ENCODE measurements around the gene ITGB4. TPM values are rescaled to one million over a fixed set of nuclear protein-coding genes. Genes with fewer than 3 reads are reported as not detected.

ITGB4 gene
- total RNA-seq, result 10 to 100 TPM; 11.1 to 47.8 TPM
- polyA plus RNA-seq, result 10 to 100 TPM; 11.4 to 18.1 TPM
- long read RNA-seq, donor 1, full-length matches to known transcripts, result 1 of 1 reads
- long read RNA-seq, donor 1, partial matches to known transcripts, result 0 of 1 reads
- long read RNA-seq, donor 1, other reads (novel, unspliced or antisense), result 0 of 1 reads
- long read RNA-seq, donor 2, result 0 reads
- long read RNA-seq, donor 3, result 0 reads
- long read RNA-seq, donor 4, result 0 reads
- long read RNA-seq, donor 5, partial matches to known transcripts, result 1,326 of 1,363 reads
- long read RNA-seq, donor 5, other reads (novel, unspliced or antisense), result 35 of 1,363 reads

GRCh38 chr17:75720656-75721462, at the start of gene ITGB4:
Gene ITGB4, plus strand, starts transcription at chr17:75721459. Its CDS starts 3,245 bp downstream, at chr17:75724704.
- H3K4me1 ChIP-seq (ENCODE audit: control insufficient read depth in 5 of 5, insufficient read depth in 5 of 5, low read length in 5 of 5), result peaks cover 0 to 15% (median 0%) of the 10 kb centered on the region in 5 donors
- peaks cover 0 to 12% (median 7%) of the 10 kb centered on the region in 3 donors for H3K27me3 ChIP-seq (ENCODE audit: control insufficient read depth in 3 of 3, insufficient read depth in 3 of 3, low read length in 2 of 3)
- no peaks in the 10 kb centered on the region for H3K36me3 ChIP-seq (ENCODE audit: control insufficient read depth in 4 of 4, insufficient read depth in 4 of 4, low read length in 4 of 4)
- peak; percentile 39 to 70 (median 68) for DNase-seq
- H3K9me3 ChIP-seq (ENCODE audit: control insufficient read depth in 4 of 4, insufficient read depth in 3 of 4, low read length in 3 of 4), result no peaks in the 10 kb centered on the region
- peak within 1 kb of the TSS in 1 of 2 donors; percentile 90 for H3K27ac ChIP-seq (ENCODE audit: low read depth in 1 of 2, low read length in 1 of 2)
- TF ChIP-seq CTCF (IDR thresholded peaks at IDR 0.05; ENCODE audit: control extremely low read depth, extremely low read depth), result no peak
- H3K9ac ChIP-seq (ENCODE audit: insufficient read depth in 1 of 2, low read length in 2 of 2), result no peak within 1 kb of the TSS
- ATAC-seq (ENCODE audit: insufficient read depth, low FRiP score), result peak; percentile 90
- WGBS, 2 donors, result 2 to 7% methylated on average over 31 to 70 of the region's 70 CpGs
- H3K4me3 ChIP-seq, result peak within 1 kb of the TSS; percentile 46

DNA sequence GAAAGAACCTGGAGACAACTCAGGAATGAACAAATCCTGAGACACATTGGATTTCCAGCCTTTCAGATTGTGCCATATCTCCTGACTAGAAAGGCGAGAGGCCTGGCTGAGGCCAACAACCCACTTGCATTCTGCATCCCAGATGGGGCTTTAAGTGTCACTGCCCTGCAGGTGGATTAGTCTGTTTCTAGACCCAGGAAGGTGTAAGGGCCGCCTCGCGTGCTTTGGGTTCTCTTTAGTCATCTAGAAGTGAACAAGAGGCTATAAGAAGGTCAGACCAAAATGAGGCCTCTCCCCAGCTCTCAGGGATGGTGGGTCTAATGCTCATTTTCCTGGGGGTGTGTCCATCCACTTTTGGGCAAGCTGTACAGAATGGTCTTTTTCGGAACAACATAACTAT, 49.2 kb upstream of the ITGB4 start:
- no peak overlapping the region for H3K4me3 ChIP-seq
- 97% methylated on average over 5 of the region's 5 CpGs for WGBS, 2 donors
- H3K9me3 ChIP-seq (ENCODE audit: control insufficient read depth in 4 of 4, insufficient read depth in 3 of 4, low read length in 3 of 4), result no peaks in the 10 kb centered on the region
- H3K27ac ChIP-seq (ENCODE audit: low read depth in 1 of 2, low read length in 1 of 2), result no peak overlapping the region
- H3K27me3 ChIP-seq (ENCODE audit: control insufficient read depth in 3 of 3, insufficient read depth in 3 of 3, low read length in 2 of 3), result no peaks in the 10 kb centered on the region
- no peak for ATAC-seq (ENCODE audit: insufficient read depth, low FRiP score)
- no peak for DNase-seq
- TF ChIP-seq CTCF (IDR thresholded peaks at IDR 0.05; ENCODE audit: control extremely low read depth, extremely low read depth), result no peak
- H3K4me1 ChIP-seq (ENCODE audit: control insufficient read depth in 5 of 5, insufficient read depth in 5 of 5, low read length in 5 of 5), result peaks cover 0 to 10% (median 5%) of the 10 kb centered on the region in 5 donors
- H3K9ac ChIP-seq (ENCODE audit: insufficient read depth in 1 of 2, low read length in 2 of 2), result no peak overlapping the region
- H3K36me3 ChIP-seq (ENCODE audit: control insufficient read depth in 4 of 4, insufficient read depth in 4 of 4, low read length in 4 of 4), result peaks cover 20 to 32% (median 24%) of the 10 kb centered on the region in 4 donors

DNA sequence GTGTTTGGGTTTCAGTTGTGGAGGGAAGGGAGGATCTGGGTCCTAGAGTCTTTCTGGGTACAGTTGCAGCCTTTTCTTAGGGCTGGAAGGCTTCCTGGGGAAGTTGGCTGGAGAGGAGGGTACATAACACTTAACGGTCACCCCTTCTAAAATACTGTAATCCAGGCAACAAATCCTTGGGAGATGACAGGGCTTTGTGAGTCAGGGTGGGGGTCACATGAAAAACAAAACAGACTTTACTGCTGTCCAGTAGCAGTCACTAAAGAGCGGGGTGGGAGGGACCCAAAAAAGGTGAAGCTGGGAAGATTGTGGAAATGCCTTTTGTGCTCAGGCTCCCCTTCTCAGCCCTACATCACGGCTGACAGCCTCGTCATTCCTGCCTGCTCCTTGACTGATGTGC, 47.8 kb upstream of the ITGB4 start:
- Histone ChIP-seq H3K4me3 (no peak overlapping the region), H3K9ac (ENCODE audit: insufficient read depth in 1 of 2, low read length in 2 of 2) (no peak overlapping the region), H3K36me3 (ENCODE audit: control insufficient read depth in 4 of 4, insufficient read depth in 4 of 4, low read length in 4 of 4) (peaks cover 21 to 36% (median 24%) of the 10 kb centered on the region in 4 donors), H3K4me1 (ENCODE audit: control insufficient read depth in 5 of 5, insufficient read depth in 5 of 5, low read length in 5 of 5) (peaks cover 0 to 1% (median under 1%) of the 10 kb centered on the region in 5 donors), H3K27ac (ENCODE audit: low read depth in 1 of 2, low read length in 1 of 2) (no peak overlapping the region), H3K9me3 (ENCODE audit: control insufficient read depth in 4 of 4, insufficient read depth in 3 of 4, low read length in 3 of 4) (no peaks in the 10 kb centered on the region), H3K27me3 (ENCODE audit: control insufficient read depth in 3 of 3, insufficient read depth in 3 of 3, low read length in 2 of 3) (no peaks in the 10 kb centered on the region)
- ATAC-seq (ENCODE audit: insufficient read depth, low FRiP score) (no peak), DNase-seq (no peak)
- TF ChIP-seq CTCF (IDR thresholded peaks at IDR 0.05; ENCODE audit: control extremely low read depth, extremely low read depth), result no peak
- WGBS, 2 donors, result 83 to 86% methylated on average over 4 of the region's 4 CpGs
